Panc1 (cell line): ENCODE data around the gene EID2. TPM values are rescaled to one million over a fixed set of nuclear protein-coding genes. Genes with fewer than 3 reads are reported as not detected.

ENCODE experiments used
- total RNA-seq: library from RNA; stranded (reverse); gene quantifications from one replicate; pipeline ENCODE4 v1.2.1, GENCODE V29; 2021; ENCODE audit not compliant: unreplicated experiment

The EID2 gene
- total RNA-seq, 1 experiment from 2014 or later: 163 TPM

Other genes with a start within 250 kb of the EID2 start
- 0.57 TPM for gene IFNL1, start 243.8 kb downstream of the EID2 start, total RNA-seq
- gene LRFN1, start 219.3 kb downstream of the EID2 start, total RNA-seq: 15.2 TPM
- gene GMFG, start 204.1 kb downstream of the EID2 start, total RNA-seq: 3.7 TPM
- 1,339 TPM for gene SAMD4B, start 197.7 kb downstream of the EID2 start, total RNA-seq
- gene PAF1, start 149.1 kb downstream of the EID2 start, total RNA-seq: 901 TPM
- gene MED29, start 148.8 kb downstream of the EID2 start, total RNA-seq: 739 TPM
- gene ZFP36, start 133.3 kb downstream of the EID2 start, total RNA-seq: 414 TPM
- 1,988 TPM for gene PLEKHG2, start 127.5 kb downstream of the EID2 start, total RNA-seq
- 27,832 TPM for gene RPS16, start 104.2 kb downstream of the EID2 start, total RNA-seq
- gene SUPT5H, start 94.6 kb downstream of the EID2 start, total RNA-seq: 1,614 TPM
- 1,837 TPM for gene TIMM50, start 59.3 kb downstream of the EID2 start, total RNA-seq
- gene DLL3, start 41.2 kb downstream of the EID2 start, total RNA-seq: 76.9 TPM
- 0.80 TPM for gene SELENOV, start 25.0 kb downstream of the EID2 start, total RNA-seq
- gene EID2B, start 7.3 kb downstream of the EID2 start, total RNA-seq: 37.7 TPM
- gene LGALS13, start 62.4 kb upstream of the EID2 start, total RNA-seq: not detected
- gene LGALS16, start 115.8 kb upstream of the EID2 start, total RNA-seq: not detected
- not detected for gene LGALS14, start 164.3 kb upstream of the EID2 start, total RNA-seq
- gene CLC, start 197.9 kb upstream of the EID2 start, total RNA-seq: not detected
- gene LEUTX, start 238.7 kb upstream of the EID2 start, total RNA-seq: not detected